BLaER1 treated with 17β-estradiol and CSF1 and Interleukin-3, amounts not matched to agents 10 nM and 100 nM (cell line): ENCODE measurements around the gene ADAMTS9.

Source experiments
- H3K27ac ChIP-seq, 11 experiments: shearing (Covaris generic); formaldehyde crosslinking; 2 replicates each; pipeline ENCODE4 v1.8.1; 2022
- H3K27me3 ChIP-seq, 11 experiments: shearing (Covaris generic); formaldehyde crosslinking; 2 replicates each; pipeline ENCODE4 v1.8.1; 2022
- H3K36me3 ChIP-seq, 11 experiments: shearing (Covaris generic); formaldehyde crosslinking; 2 replicates each; pipeline ENCODE4 v1.8.1; 2022
- H3K4me1 ChIP-seq, 10 experiments: shearing (Covaris generic); formaldehyde crosslinking; 2 replicates each; pipeline ENCODE4 v1.8.1; 2022
- H3K4me2 ChIP-seq, 11 experiments: shearing (Covaris generic); formaldehyde crosslinking; 2 replicates each; pipeline ENCODE4 v1.8.1; 2022
- H3K4me3 ChIP-seq, 10 experiments: shearing (Covaris generic); formaldehyde crosslinking; 2 replicates each; pipeline ENCODE4 v1.8.1; 2022
- H3K9ac ChIP-seq, 11 experiments: shearing (Covaris generic); formaldehyde crosslinking; 2 replicates each; pipeline ENCODE4 v1.8.1; 2022
- H3K9me3 ChIP-seq, 11 experiments: shearing (Covaris generic); formaldehyde crosslinking; replicated peaks in 1 of 11; 2 replicates each; pipeline ENCODE4 v1.8.1; 2022
- H4K20me1 ChIP-seq, 11 experiments: shearing (Covaris generic); formaldehyde crosslinking; 2 replicates each; pipeline ENCODE4 v1.8.1; 2022
- Cebpa-rat ChIP-seq, 11 experiments: shearing (Covaris generic); IDR thresholded peaks; 2 replicates each; pipeline ENCODE4 v1.8.1; 2022

Gene ADAMTS9

DNA sequence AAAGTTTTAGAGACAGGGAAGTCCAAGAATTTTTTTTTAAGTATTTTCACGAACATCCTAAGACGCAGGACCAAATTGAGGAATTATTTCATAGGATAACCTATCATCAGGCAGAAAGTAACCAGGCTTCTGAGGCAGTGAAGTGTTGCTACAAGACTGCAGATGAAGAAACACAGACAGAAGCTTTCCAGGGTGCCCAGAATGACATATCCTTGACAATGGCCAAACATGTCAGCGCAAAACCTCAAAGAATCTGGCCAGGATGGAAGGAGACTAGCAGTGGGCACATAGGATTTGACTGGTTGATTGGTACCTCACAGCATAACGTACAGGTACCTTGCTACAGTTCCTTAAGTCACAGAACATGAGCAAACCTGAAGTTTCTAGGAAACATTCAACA, 7.5 kb downstream of the ADAMTS9 start:
- TF ChIP-seq Cebpa-rat (IDR thresholded peaks at IDR 0.05): no peak
- H3K4me2 ChIP-seq: no peak overlapping the region
- no peaks in the 10 kb centered on the region for H3K36me3 ChIP-seq
- H3K4me1 ChIP-seq: no peaks in the 10 kb centered on the region
- H3K9ac ChIP-seq: no peak overlapping the region
- H3K4me3 ChIP-seq: no peak overlapping the region
- no peak overlapping the region for H3K27ac ChIP-seq
- H3K9me3 ChIP-seq: peaks cover under 1 to 10% (median 4%) of the 10 kb centered on the region in 11 experiments; a peak in 14 of 22 replicates
- H3K27me3 ChIP-seq: no peaks in the 10 kb centered on the region
- no peaks in the 10 kb centered on the region for H4K20me1 ChIP-seq

DNA sequence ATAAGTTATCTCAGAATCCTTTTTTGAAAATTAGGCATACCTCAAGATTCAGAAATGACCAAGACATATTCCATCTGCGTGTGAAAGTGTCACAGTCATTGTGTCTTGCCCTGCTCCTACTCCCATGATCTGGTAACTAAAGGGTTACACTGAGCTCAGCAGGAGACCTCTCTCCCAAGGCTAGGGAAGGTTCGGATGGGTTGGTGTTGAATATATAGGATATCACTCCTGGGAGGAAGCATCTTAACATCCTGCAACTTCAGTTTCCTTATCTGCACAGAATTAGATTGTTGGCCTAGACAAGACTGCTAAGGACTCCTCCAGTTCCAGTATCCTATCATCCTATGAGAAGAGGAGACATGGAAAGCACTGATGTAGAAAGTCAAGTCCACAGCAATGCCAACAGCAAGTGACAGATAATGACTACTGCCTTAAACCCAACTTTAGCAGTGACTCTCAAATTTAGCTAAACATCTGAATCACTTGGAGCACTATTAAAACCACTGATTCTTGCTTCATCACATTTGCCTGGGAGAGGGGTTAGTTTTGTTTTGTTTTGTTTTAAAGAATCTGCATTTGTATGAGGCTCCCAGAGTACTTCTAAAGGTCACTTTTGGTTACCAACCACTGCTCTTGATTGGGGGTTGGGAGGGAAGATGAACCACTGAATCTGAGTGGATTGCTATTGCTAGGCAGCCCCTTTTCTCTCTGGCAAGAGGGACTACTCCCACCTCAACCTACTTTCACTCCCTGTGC, 9.7 kb downstream of the ADAMTS9 start:
- no peak overlapping the region for H3K9ac ChIP-seq
- no peaks in the 10 kb centered on the region for H4K20me1 ChIP-seq
- no peaks in the 10 kb centered on the region for H3K36me3 ChIP-seq
- H3K4me2 ChIP-seq: no peak overlapping the region
- no peaks in the 10 kb centered on the region for H3K27me3 ChIP-seq
- no peak for TF ChIP-seq Cebpa-rat (IDR thresholded peaks at IDR 0.05)
- no peak overlapping the region for H3K4me3 ChIP-seq
- no peaks in the 10 kb centered on the region for H3K9me3 ChIP-seq
- H3K27ac ChIP-seq: no peak overlapping the region
- H3K4me1 ChIP-seq: no peaks in the 10 kb centered on the region

DNA sequence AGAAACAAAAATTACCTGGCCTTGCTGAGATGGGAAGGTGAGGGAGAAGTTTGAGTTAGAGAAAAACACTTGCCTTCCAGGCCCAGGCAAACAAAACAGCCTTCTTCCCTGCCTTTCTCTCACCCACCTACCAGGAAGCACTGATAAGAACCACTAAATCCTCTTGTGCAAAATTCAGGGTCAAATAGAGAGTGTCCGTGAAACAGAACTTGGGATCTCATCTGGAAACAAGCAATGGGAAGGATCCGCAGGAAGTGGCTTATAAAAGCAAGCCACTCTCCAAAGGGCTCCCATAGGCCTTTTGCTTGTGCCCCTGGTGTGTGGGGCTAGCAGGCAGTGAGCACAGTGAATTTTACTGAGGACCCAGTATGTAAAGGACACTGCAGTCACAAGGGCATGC, 11.0 kb downstream of the ADAMTS9 start:
- no peak overlapping the region for H3K27ac ChIP-seq
- no peak overlapping the region for H3K4me2 ChIP-seq
- H4K20me1 ChIP-seq: no peaks in the 10 kb centered on the region
- no peaks in the 10 kb centered on the region for H3K36me3 ChIP-seq
- no peaks in the 10 kb centered on the region for H3K27me3 ChIP-seq
- no peak overlapping the region for H3K9ac ChIP-seq
- no peak for TF ChIP-seq Cebpa-rat (IDR thresholded peaks at IDR 0.05)
- H3K4me1 ChIP-seq: no peaks in the 10 kb centered on the region
- no peaks in the 10 kb centered on the region for H3K9me3 ChIP-seq
- H3K4me3 ChIP-seq: no peak overlapping the region

DNA sequence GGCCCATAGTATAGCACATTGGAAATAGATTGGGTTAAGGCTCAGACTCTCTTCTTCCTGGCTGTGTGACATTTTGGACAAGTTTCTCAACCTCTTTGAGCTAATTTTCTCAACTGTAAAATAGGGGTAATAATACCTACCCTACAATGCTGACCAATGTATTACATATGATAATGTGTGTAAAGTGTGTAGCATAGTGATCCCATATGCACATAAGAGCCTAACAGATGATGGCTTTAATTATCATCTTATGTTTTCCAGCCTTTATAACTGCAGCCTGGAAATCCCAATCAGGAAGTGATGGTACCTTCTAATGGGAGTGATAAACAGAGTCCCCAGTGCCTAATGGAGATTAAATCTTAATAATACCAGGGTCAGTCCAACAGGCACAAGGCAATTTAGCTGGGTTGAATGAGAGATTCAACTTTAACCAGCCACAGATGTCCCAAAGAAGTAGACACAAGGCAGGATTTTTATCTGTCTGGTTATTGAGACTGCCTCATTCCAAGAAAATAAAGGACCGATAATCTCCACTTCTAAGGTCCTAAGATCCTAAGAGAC, 12.0 kb downstream of the ADAMTS9 start:
- Histone ChIP-seq H3K4me3 (no peak overlapping the region), H3K4me1 (no peaks in the 10 kb centered on the region), H3K27me3 (no peaks in the 10 kb centered on the region), H3K36me3 (no peaks in the 10 kb centered on the region), H3K4me2 (no peak overlapping the region), H3K27ac (no peak overlapping the region), H3K9me3 (no peaks in the 10 kb centered on the region), H3K9ac (no peak overlapping the region), H4K20me1 (no peaks in the 10 kb centered on the region)
- no peak for TF ChIP-seq Cebpa-rat (IDR thresholded peaks at IDR 0.05)

DNA sequence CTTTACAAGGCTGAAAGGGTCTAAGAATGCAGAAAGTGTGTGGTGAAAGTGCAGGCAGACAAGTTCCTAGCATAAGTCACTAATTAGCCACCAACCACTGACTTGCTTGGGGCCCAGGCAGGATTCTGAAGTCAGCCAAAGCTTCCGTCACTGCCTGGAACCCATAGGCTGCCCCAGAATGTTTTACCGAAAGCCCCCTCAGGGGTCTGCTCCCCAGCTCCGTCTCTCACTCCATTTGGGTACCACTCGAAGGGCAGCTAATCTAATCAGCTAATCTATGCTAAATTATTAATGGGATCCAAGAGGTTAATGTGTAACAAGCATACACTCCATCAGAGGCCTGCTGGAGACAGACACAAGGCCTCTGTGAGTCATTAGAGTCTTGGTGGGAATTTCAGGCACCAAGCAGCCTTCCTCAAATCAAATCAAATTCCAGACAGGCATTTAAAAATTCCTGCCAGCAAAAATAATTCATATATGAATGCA, 13.2 kb downstream of the ADAMTS9 start:
- no peak overlapping the region for H3K9ac ChIP-seq
- no peaks in the 10 kb centered on the region for H3K27me3 ChIP-seq
- TF ChIP-seq Cebpa-rat (IDR thresholded peaks at IDR 0.05): no peak
- no peak overlapping the region for H3K4me2 ChIP-seq
- no peaks in the 10 kb centered on the region for H4K20me1 ChIP-seq
- H3K4me3 ChIP-seq: no peak overlapping the region
- H3K9me3 ChIP-seq: no peaks in the 10 kb centered on the region
- no peak overlapping the region for H3K27ac ChIP-seq
- H3K36me3 ChIP-seq: no peaks in the 10 kb centered on the region
- no peaks in the 10 kb centered on the region for H3K4me1 ChIP-seq

DNA sequence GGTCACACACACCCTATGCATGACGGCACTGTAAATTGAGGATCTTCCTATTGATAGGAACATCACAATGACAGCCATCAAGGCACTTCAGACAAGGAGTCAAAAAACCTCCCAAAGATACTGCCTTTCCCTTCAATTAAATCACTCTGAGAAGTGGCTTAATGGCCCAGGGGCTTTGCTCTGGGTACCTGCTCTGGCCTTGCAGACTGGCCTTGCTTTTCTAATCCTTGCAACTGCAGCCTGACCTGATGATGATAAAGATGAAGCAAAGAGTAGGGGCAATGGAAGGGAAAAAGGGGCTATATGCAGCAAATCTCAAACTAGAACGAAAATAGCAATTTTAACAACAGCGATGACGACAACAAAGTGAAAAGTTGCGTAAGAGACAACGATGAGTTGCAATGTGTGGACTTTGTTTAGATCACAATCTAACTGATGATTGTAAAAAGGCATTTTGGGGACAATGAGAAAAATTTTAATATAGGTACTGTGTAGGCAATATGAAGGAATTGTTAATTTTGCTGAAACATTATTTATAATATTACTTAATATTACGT, 14.6 kb downstream of the ADAMTS9 start:
- H3K4me1 ChIP-seq: no peaks in the 10 kb centered on the region
- H3K27ac ChIP-seq: no peak overlapping the region
- H3K9me3 ChIP-seq: no peaks in the 10 kb centered on the region
- H3K36me3 ChIP-seq: no peaks in the 10 kb centered on the region
- H3K27me3 ChIP-seq: no peaks in the 10 kb centered on the region
- H4K20me1 ChIP-seq: no peaks in the 10 kb centered on the region
- no peak overlapping the region for H3K4me2 ChIP-seq
- peak in 6 of 11 experiments; percentile 18 to 70 (median 46); a peak in 7 of 22 replicates for TF ChIP-seq Cebpa-rat (IDR thresholded peaks at IDR 0.05)
- no peak overlapping the region for H3K4me3 ChIP-seq
- no peak overlapping the region for H3K9ac ChIP-seq

DNA sequence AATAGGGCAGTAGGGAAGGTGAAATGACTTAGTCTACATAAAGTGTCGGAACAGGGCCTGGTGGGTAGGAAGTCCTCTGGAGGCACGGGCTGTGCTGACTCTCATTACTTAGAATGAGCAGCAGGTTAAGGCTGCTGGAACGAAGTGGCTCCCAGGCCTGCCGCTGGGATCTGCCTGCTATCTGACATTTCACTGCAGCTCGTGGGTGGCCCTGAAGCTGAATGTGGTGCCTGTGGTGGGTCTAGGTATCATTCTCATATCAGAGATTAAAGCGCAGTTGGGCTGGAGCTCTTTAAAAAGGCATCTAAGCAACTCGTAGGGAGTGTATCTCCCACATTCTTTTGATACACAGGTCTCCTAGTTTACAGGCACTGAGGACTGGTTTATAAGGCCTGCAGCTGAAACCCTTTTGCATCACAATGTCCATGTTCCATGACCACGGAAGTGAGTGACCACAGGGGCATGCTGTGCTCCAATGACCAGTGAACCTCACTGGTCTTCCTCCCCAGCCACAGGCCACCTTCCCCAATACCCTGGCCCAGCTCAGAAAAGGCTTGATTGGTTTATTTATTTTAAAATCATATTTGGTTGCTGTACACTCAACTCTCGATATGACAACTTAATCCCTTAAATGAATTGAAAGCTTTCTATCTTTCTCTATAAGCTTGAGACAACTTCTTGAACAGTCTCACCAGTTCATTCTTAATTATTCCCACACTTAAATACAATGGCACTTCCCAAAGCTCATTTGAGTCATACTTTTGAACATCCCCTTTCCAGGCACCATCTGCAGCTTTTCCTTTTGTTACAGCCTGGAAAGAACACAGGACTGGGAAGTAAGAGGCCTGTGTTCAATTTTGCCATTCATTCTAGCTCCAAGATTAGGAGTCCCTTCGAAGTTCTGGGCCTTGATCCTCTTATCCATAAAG, 19.0 kb downstream of the ADAMTS9 start:
- H3K36me3 ChIP-seq: no peaks in the 10 kb centered on the region
- TF ChIP-seq Cebpa-rat (IDR thresholded peaks at IDR 0.05): no peak
- H3K4me3 ChIP-seq: no peak overlapping the region
- no peak overlapping the region for H3K27ac ChIP-seq
- no peaks in the 10 kb centered on the region for H4K20me1 ChIP-seq
- H3K4me2 ChIP-seq: no peak overlapping the region
- H3K9ac ChIP-seq: no peak overlapping the region
- H3K9me3 ChIP-seq: peaks cover 0 to 4% (median 0%) of the 10 kb centered on the region in 11 experiments; a peak in 1 of 22 replicates
- no peaks in the 10 kb centered on the region for H3K4me1 ChIP-seq
- no peaks in the 10 kb centered on the region for H3K27me3 ChIP-seq

DNA sequence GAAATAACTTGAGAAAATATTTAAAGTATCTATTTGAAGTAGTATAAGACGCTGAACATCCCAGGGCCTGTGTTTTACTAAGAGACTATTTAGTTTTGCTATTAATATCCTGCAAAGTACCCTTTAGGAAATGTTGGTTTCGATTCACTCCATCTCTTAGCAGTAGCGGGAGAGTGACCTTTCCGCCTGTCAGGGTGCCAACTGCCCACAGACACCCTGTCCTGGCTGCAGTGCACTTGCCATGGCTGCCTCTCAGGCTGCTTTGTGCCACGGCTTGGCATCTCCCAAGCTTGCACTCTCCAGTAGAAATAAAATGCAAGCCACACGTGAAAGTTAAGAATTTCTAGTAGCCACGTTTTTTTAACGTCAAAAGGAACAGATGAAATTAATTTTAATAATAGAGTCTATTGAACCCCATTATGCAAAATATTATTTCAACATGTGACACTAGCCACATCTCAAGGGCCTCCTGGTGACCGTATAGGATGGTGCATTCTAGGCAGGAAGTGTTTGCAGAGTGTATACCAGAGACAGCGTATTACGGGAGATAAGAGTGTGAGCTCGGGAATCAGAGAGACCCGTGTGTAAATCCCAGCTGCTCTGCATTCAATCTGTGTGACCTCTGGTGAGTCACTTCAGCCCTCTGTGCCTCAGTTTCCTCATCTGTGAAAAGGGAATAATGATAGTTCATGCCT, 19.8 kb downstream of the ADAMTS9 start:
- no peak for TF ChIP-seq Cebpa-rat (IDR thresholded peaks at IDR 0.05)
- no peaks in the 10 kb centered on the region for H3K4me1 ChIP-seq

More for the DNA sequence above, 19.8 kb downstream of the ADAMTS9 start:
- H4K20me1 ChIP-seq: no peaks in the 10 kb centered on the region
- no peak overlapping the region for H3K4me3 ChIP-seq
- no peaks in the 10 kb centered on the region for H3K27me3 ChIP-seq
- H3K4me2 ChIP-seq: no peak overlapping the region
- H3K27ac ChIP-seq: no peak overlapping the region
- H3K9me3 ChIP-seq: peaks cover 0 to 4% (median 0%) of the 10 kb centered on the region in 11 experiments; a peak in 3 of 22 replicates
- no peaks in the 10 kb centered on the region for H3K36me3 ChIP-seq
- no peak overlapping the region for H3K9ac ChIP-seq
